ENCODE measurements around the gene MCF2L2. TPM values are rescaled to one million over a fixed set of nuclear protein-coding genes. Genes with fewer than 3 reads are reported as not detected.

The MCF2L2 gene
- total RNA-seq, 1 donor from 2014 or later = 0.53 TPM

GRCh38 chr3:183401678-183402077, 26.7 kb downstream of the MCF2L2 start:
- DNase-seq (ENCODE audit: low read depth, low spot score) = no peak

- DNase-seq (ENCODE audit: low read depth, low spot score) = no peak
Observed at GRCh38 chr3:183400352-183400751, 28.1 kb downstream of the MCF2L2 start.

- DNase-seq (ENCODE audit: low read depth, low spot score) = no peak
Observed at GRCh38 chr3:183396662-183397391, 31.6 kb downstream of the MCF2L2 start.

GRCh38 chr3:183394150-183394549, 34.3 kb downstream of the MCF2L2 start:
- DNase-seq (ENCODE audit: low read depth, low spot score) = no peak

GRCh38 chr3:183393625-183394024, 34.8 kb downstream of the MCF2L2 start:
- no peak for DNase-seq (ENCODE audit: low read depth, low spot score)

- no peak for DNase-seq (ENCODE audit: low read depth, low spot score)
Observed at GRCh38 chr3:183392186-183393034, 36.0 kb downstream of the MCF2L2 start.

GRCh38 chr3:183391460-183391859, 37.0 kb downstream of the MCF2L2 start:
- DNase-seq (ENCODE audit: low read depth, low spot score) = no peak

GRCh38 chr3:183390844-183391243, 37.6 kb downstream of the MCF2L2 start:
- no peak for DNase-seq (ENCODE audit: low read depth, low spot score)

- no peak for DNase-seq (ENCODE audit: low read depth, low spot score)
Observed at GRCh38 chr3:183388213-183388895, 40.1 kb downstream of the MCF2L2 start.

- no peak for DNase-seq (ENCODE audit: low read depth, low spot score)
Observed at GRCh38 chr3:183387797-183388196, 40.6 kb downstream of the MCF2L2 start.

GRCh38 chr3:183386651-183387050, 41.8 kb downstream of the MCF2L2 start:
- DNase-seq (ENCODE audit: low read depth, low spot score) = no peak

- peak; percentile 27 for DNase-seq (ENCODE audit: low read depth, low spot score)
Observed at GRCh38 chr3:183385698-183386613, 42.5 kb downstream of the MCF2L2 start.

- no peak for DNase-seq (ENCODE audit: low read depth, low spot score)
Observed at GRCh38 chr3:183381673-183382072, 46.7 kb downstream of the MCF2L2 start.

GRCh38 chr3:183381179-183381578, 47.2 kb downstream of the MCF2L2 start:
- DNase-seq (ENCODE audit: low read depth, low spot score) = no peak

- no peak for DNase-seq (ENCODE audit: low read depth, low spot score)
Observed at GRCh38 chr3:183378951-183379350, 49.5 kb downstream of the MCF2L2 start.

GRCh38 chr3:183378545-183378944, 49.9 kb downstream of the MCF2L2 start:
- DNase-seq (ENCODE audit: low read depth, low spot score) = no peak

- no peak for DNase-seq (ENCODE audit: low read depth, low spot score)
Observed at GRCh38 chr3:183378008-183378407, 50.4 kb downstream of the MCF2L2 start.

GRCh38 chr3:183377307-183377959, 51.0 kb downstream of the MCF2L2 start:
- DNase-seq (ENCODE audit: low read depth, low spot score) = no peak

GRCh38 chr3:183375787-183376186, 52.6 kb downstream of the MCF2L2 start:
- no peak for DNase-seq (ENCODE audit: low read depth, low spot score)

GRCh38 chr3:183375337-183375736, 53.1 kb downstream of the MCF2L2 start:
- no peak for DNase-seq (ENCODE audit: low read depth, low spot score)
